Suprapubic skin (tissue), 4 donors: ENCODE data around the gene SLC25A36.

Experiments used
- EP300 ChIP-seq: sonication (generic); formaldehyde crosslinking; IDR thresholded peaks from one replicate; pipeline ENCODE4 v1.6.1; 2017; ENCODE audit warnings: antibody characterized with exemption
- POLR2A ChIP-seq, 2 donors: fragments of 450-650 bp; IDR thresholded peaks; one replicate each; pipeline ENCODE4 v1.6.1; 2017; ENCODE audit warnings: antibody characterized with exemption in 2 of 2, mild to moderate bottlenecking in 2 of 2, moderate library complexity in 2 of 2
- POLR2AphosphoS5 ChIP-seq, 3 donors: sonication (generic); formaldehyde crosslinking; IDR thresholded peaks; one replicate each; pipeline ENCODE4 v1.6.1; 2017; ENCODE audit warnings: antibody characterized with exemption in 3 of 3
- TF ChIP-seq, protein P1 (sequence below), 2 donors: fragments of 200-600 bp in 1 of 2; fragments of 450-650 bp in 1 of 2; sonication (generic) in 1 of 2; IDR thresholded peaks; one replicate each; pipeline ENCODE4 v1.5.1; 2016 to 2019; ENCODE audit warnings: antibody characterized with exemption in 2 of 2, mild to moderate bottlenecking in 1 of 2, moderate library complexity in 1 of 2

DNA sequence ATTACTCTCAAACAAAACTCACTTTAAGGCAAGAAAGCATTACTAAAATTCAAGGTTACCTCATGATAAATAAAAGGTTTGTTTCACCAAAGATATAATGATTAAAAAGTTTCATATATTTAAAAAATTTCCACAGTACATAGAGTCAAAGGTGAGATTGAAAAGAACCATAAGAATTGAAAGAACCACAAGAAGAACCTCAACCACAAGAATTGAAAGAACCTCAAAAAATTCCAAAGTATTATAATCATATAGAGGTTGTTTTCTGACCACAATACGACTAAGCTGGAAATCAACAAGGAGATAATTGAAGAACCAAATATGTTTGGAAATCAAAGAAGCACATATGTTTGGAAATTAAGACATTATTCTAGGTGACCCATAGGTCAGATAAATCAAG, 52.7 kb downstream of the SLC25A36 start:
- TF ChIP-seq POLR2A (IDR thresholded peaks at IDR 0.05) (no peak), POLR2AphosphoS5 (IDR thresholded peaks at IDR 0.05) (no peak), EP300 (no peak)
- TF ChIP-seq, protein P1, sequence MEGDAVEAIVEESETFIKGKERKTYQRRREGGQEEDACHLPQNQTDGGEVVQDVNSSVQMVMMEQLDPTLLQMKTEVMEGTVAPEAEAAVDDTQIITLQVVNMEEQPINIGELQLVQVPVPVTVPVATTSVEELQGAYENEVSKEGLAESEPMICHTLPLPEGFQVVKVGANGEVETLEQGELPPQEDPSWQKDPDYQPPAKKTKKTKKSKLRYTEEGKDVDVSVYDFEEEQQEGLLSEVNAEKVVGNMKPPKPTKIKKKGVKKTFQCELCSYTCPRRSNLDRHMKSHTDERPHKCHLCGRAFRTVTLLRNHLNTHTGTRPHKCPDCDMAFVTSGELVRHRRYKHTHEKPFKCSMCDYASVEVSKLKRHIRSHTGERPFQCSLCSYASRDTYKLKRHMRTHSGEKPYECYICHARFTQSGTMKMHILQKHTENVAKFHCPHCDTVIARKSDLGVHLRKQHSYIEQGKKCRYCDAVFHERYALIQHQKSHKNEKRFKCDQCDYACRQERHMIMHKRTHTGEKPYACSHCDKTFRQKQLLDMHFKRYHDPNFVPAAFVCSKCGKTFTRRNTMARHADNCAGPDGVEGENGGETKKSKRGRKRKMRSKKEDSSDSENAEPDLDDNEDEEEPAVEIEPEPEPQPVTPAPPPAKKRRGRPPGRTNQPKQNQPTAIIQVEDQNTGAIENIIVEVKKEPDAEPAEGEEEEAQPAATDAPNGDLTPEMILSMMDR (IDR thresholded peaks at IDR 0.05), result no peak
